ENCODE data around the gene PHACTR4. TPM values are rescaled to one million over a fixed set of nuclear protein-coding genes. Genes with fewer than 3 reads are reported as not detected.

Gene PHACTR4
- total and polyA plus RNA-seq, 10 of the 15 experiments (the other 5 are each of a cell fraction or from before 2014, with no cell fraction given), result 8.9 to 34.2 (median 12.5) TPM

GRCh38 chr1:28509705-28510272, 140.2 kb downstream of the PHACTR4 start (continued):
- TF ChIP-seq ETV6 (conservative IDR thresholded peaks at IDR 0.05 in 1 of 2, IDR thresholded peaks at IDR 0.05 in 1 of 2; ENCODE audit: borderline replicate concordance in 1 of 2, low read depth in 1 of 2) (no peak), ATF7 (IDR thresholded peaks at IDR 0.05; ENCODE audit: low read depth) (no peak), KLF5 (IDR thresholded peaks at IDR 0.05; ENCODE audit: partially characterized antibody) (no peak), IRF4 (IDR thresholded peaks at IDR 0.05; ENCODE audit: low read depth, low read length) (no peak), MTA3 (IDR thresholded peaks at IDR 0.05; ENCODE audit: borderline replicate concordance, low read length) (peak; percentile 29; the same call in 1 of the 2 replicates), RELA (IDR thresholded peaks at IDR 0.05; ENCODE audit: borderline replicate concordance, partially characterized antibody) (no peak), RBBP5 (conservative IDR thresholded peaks at IDR 0.05) (no peak), CTCF (IDR thresholded peaks at IDR 0.05 in 2 of 3, conservative IDR thresholded peaks at IDR 0.05 in 1 of 3; ENCODE audit: control insufficient read depth in 2 of 3, extremely low read depth in 1 of 3, insufficient read depth in 1 of 3, low read depth in 3 of 3, low read length in 3 of 3) (no peak), FOXK2 (IDR thresholded peaks at IDR 0.05) (no peak), TAF1 (IDR thresholded peaks at IDR 0.05; ENCODE audit: borderline replicate concordance, low read depth, low read length) (no peak), KAT2A (conservative IDR thresholded peaks at IDR 0.05; ENCODE audit: control insufficient read depth, low read depth, low read length) (no peak), CBX5 (IDR thresholded peaks at IDR 0.05; ENCODE audit: low read depth) (no peak; the same call in 1 of the 2 replicates), NFIC (IDR thresholded peaks at IDR 0.05; ENCODE audit: low read depth, low read length) (0 out of 2 replicates have a peak, but pooled peaks have one; percentile 45), ATF2 (IDR thresholded peaks at IDR 0.05; ENCODE audit: low read length) (no peak; the same call in 1 of the 2 replicates), E2F4 (IDR thresholded peaks at IDR 0.05; ENCODE audit: low read depth, low read length) (no peak), USF2 (IDR thresholded peaks at IDR 0.05; ENCODE audit: borderline replicate concordance, low read depth, low read length) (no peak), CUX1 (IDR thresholded peaks at IDR 0.05; ENCODE audit: insufficient replicate concordance, low read depth, low read length) (no peak), NFYA (IDR thresholded peaks at IDR 0.05; ENCODE audit: borderline replicate concordance, low read depth, low read length) (no peak), POU2F2 (IDR thresholded peaks at IDR 0.05; ENCODE audit: borderline replicate concordance, low read depth, low read length) (no peak), HDAC6 (IDR thresholded peaks at IDR 0.05; ENCODE audit: unreplicated experiment) (peak; percentile 52)
